ENCODE results near the gene ZBP1.
A peak's percentile ranks its signal among the peaks of the same experiment; 100 is the strongest.

ZBP1 gene

DNA sequence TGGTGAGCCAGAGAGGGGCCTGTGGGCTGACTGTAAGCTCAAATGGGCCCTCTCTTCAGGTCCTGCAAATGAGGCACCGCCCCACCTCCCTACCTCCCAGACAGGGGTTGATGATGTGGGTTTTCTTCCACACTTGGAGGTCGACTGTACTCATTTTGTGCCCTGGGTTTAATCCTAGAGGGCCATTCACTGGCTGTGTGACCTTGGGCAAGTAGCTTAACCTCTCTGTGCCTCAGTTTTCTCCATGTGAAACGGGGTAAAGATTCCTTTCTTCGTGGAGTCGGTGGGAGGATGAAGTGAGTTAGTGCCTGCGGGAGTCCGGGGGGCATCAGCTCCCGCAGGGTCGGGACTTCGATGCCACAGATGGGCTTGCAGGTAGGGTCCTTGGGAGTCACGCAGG lies 23.9 kb downstream of the ZBP1 start:
- DNase-seq = no peak

DNA sequence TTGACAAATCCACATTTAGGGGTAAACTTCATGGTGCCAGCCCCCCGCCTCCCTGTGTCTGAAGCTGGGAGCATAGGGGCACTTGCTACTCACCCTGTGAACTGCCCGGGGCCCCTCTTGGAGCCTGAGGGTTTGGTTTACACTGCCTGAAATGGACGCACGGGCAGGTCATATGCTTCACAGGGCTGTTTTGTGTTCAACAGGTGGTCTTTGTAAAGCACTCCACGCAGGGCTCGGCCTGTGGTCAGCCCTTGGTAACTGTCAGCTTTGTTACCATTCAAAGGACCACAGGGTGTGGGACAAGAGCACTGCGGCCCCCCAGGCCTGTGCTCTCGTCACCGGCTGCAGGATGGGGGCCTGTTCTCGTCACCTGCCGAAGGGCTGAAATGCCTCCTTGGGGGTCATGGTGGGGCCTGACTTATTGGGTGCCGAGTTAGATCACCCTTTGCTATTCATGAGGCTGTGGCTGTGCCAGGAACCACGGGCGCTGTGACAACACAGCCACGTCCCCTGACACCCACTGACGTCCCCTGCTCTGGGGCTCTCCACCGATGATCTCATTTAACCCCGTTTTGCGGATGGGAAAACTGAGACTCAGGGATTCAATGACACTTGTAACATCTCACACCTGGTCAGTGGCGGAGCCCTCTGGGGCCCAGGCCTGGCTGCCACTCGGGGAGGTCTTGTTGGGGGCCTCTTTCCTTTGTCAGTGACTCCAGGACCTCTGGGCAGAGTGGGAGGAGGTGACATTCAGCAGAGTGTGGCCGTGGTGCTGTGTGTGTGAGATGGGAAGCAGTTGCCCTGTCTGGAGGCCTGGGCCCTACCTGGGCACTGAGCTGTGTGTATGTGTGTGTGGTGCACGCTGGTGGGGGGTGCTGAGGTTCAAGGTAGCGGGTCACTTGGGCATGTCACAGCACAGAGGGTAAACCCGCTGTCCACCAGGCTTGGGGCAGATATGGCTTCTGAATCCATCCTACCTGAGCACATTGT lies 24.9 kb downstream of the ZBP1 start:
- DNase-seq = no peak

DNA sequence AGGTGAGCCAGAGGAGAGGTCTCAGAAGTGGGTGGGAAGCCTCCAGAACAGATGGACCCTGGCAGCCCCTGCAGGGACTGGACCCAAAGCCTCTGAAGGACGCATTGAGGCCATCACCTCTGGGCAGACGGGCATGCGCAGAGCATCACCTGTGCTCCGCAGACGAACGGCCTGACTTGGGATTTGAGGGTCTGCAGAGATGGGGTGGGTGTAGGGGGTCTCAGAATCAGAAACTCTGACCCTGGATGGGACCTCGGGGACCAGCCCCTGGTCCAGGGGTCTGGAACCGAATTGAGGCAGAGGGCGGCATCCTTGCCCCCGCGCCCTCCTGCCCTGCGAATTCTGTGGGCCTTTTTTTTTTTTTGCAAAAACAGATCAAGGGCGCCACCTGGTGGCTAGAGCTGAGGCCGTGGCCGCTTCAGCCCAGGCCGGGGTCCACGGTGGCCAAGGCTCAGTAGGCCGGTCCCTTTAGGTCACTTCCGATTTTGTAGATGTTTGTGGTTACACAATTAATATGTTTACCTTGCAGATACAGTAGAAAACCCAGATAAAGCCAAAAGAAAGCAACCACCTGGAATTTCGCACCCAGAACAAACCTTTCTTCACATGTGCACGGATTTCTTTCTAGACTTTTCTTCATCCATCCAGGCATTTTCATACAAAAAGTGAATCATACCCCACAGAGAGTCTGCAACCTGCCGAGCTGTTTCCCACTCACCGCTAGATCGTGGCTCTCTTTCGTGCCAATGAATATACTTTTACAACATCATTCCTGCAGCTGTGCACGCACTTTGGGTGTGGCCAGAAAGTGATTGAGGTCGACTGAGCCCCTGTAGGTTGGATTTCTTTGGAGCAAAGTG lies 25.9 kb downstream of the ZBP1 start:
- DNase-seq = peak in 1 of 2 experiments; percentile 8

DNA sequence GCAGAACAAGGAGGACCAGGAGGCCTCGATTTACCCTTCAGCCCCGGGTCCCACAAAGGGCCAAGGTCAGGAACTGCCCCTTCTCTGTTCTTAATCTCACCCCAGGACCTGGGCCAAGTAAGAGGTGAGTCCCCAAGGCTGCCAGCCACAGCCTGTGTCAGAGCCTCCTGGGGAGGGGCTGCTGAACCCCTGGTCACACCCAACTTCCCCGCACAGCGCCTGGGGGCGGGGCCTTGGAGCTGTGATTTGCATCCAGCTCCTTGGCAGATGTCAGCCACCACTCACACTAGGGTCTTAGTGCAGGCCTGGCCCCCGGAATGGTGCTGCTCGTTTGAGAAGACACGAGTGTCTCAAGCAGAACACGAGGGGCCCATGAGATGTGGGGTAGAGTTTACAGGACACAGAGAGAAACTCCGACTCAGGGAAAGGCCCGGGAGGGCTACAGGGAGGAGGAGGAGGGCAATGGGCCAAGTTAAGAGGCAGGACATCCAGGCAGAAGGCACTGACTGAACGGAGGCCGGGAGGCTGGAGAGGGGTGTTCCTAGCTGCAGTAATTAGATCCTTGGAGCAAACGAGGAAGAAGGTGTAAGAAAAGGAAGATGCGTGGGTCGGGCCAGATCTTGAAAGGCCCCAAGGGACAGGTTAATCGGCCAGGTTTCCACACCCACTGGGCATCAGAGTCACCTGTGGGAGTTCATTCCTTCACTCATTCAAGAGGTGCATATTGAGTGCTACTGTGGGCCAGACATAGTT lies 26.9 kb downstream of the ZBP1 start:
- DNase-seq = no peak

DNA sequence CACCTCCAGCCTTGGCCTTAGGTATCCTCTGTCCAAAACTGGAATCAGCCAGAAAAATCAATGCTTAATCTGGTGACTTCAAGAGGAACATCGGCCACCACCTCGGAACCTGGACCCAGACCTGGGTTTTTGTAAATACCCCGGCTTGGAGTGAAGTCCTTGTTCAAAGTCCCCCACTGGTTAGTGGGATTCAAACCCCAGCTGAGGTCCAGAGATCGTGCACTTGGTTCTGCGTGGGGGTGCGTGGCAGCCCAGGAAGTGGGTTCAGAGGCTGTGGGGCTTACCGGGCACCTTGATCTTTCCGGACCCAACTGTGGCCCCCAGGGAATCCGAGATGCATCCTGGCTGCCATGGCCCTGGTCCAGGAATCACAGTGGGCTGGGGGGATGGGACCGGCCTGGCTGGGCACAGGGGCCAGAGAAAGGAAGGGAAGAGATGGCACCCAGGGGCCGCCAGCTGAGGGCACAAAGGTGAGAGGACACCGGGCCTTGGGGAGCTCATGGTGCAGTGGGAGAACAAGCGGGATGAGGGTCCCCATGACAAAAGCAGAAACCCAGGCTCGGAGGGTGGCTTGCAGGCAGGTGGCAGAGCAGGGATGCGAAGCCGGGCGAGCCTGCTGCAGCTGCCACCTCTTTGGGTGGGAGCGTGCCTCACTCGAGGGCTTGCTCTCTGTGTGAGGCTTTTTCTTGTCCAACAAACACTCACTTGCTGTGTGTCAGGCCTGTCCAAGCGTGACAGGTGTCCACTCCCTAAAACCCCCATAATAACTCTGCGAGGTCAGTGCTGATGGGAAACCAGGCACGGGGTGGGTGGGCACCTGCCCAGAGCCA lies 27.7 kb downstream of the ZBP1 start:
- DNase-seq = no peak

DNA sequence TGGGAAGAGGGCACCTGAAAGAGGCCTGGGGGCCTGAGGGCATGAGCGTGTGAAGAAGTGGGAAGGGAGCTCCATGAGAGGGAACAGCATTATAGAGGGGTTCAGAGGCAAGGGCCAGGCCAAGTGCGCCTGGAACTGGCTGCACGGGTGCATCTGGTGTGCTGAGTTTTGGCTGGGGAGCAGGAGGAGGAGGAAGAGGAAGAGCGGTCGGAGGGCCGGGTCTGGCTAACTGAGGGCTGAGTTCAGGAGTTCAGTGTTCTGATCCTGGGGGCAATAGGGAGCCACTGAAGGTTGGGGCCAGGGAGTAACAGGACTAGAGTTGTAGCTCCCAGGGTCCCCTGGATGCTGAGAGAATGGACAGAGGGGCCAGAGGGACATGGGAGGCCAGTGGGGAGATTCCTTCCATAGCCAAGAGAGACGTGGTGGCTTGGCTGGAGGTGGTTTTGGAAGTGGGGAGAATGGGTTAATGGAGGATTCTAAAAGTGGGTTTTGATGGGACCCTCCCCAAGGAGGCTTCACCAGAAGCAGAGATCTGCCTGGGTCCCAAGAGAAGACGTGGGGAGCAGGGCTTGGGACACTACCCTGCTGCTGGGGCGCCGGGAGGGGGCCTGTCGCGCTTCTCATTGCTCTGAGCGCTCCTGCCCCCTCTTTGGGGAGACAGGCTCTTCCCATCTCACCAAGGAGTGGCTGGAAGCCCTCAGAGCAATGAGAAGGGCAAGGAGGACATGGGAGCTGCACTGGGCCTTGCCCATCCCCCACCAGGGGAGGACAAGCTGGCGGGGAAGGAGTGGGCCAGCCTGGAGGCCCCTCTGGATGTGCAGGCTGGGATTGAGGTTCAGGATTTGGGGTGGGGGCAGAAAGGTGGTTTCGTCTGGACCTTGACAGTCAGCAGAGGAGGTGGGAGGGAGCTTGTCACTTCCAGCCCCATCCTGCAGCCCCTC lies 28.7 kb downstream of the ZBP1 start:
- DNase-seq = no peak

DNA sequence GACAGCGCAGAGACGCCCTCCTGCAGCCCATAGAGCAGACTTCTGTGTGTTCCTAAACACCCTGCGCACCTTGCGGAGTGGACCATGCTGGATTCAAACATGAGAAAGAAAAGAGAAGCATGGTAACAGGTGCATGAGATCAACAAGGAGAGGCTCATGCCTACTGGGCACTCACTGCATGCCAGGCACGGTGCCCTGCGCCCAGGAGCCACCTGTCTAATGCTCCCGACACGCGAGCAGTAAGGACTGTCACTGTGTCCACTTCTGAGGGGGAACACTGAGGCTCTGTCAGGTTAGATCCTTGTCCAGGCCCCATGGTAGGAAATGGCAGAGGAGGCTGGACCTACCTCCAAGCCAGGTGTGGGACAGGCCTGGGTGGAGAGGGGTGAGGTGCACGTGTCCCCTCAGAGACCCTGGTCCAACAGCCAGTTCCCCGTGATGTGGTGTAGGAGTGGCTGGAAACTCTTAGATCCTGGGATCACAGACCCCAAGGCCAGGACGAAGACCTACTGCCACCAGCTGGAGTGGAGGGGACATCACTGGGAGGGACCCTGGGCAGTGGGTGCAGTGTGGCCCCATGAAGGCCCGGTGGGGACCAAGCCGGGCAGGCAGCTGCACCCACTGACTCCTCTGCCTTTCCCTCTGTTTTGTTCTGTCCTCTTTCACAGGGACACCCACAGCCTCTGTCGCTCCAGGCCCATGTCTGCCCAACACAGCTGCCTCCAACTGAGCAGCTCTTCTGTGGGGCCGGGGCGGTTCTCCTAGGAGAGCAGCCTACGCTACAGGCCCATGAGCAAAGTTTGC lies 29.5 kb downstream of the ZBP1 start:
- no peak for DNase-seq

DNA sequence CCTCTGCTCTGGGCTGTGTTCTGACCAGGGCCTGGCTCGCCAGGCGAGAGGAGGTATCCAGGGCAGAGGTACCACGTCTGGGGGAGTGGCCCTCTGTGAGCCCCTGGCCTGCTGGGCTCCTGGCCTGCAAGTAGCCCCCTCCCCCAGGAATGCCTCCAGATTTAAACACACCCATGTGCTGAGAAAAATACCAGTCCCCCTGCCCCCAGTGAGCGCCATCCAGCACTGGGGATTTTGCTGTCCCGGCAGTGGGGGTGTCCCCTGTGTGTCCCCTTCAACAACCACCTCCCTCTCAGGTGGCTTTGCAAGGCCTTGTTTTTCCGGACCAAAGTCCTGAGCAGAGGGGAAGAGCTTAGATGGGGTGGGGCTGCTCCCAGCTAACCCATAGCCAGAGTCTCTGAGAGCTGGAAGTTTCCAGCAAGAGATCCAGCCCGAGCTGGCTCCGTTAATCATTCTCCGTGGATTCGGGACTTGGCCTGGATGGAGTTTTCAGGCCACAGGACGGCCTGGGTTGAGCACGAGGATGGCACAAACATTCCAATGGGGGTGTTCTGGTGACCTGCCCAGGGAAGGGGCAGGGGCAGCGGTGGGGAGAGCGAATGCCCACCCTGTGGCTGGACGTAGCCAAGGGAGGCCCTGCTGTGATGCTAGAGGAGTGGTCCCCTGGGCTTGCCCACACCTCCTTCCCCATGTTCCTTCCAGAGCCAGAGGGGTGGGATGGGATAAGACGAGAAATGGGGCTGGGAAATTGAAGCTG lies 30.3 kb downstream of the ZBP1 start:
- no peak for DNase-seq

DNA sequence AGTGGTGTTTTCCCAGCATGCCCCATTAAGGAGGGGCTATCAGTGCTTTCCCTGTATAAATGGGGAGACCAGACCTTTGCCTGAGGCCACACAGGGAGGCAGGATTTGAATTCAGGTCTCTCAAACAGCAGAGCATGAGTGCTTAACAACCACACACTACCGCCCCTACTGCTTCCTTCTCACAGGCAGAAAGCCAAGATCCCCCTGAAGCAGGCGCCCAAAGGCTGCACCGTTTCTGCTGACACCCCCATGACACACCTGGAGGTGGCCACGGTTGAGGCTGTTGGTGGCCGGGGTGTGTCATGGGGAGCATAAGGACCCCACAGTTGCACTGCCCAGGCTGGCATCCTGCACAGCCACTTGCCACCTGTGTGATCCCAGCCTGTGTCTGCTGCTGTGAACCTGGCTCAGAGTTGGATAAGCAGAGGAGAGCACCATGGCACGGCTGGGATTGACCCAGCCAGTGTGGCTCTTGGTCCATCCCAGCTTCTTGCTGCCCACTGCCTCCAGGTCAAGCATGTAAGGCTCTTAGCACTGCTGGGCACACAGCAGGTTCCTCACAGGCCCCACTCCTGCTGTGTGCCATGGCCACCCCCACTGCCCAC lies 31.0 kb downstream of the ZBP1 start:
- no peak for DNase-seq

DNA sequence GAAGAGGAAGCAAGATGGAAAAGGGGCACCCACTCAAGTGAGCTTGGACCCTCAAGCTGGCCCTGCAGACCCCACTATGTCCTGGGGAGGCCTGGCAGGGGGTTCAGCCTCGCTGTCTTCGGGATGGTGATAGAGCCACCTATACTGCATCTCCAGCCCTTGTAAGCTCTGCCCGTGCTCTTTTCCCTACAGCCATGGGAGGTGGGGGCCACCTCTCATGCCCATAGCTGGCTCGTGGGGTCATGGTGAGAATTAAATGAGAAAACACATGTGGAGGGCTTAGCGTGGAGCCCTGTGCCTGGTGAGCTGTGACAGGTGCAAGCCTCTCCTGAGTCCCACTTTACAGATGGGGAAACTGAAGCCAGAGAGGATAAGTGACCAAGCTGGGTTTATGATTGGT lies 31.6 kb downstream of the ZBP1 start:
- no peak for DNase-seq

DNA sequence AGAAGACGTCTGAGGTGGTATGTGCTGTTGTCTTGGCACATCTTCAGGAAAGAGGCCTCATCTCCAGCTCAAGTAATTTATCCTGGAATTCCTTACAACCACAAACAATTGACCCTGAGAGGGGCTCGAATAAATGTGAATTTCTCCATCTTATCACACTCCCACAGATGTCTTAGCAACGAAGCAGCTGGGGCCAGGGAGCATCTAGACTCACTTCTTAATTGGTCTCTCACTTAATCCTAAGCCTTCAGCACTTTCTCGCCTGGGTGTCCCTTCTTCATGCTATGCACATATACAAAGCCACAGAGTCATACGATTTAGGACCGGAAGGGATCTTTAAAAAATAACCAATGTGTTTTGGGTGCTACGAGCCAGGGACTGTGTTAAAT lies 32.2 kb downstream of the ZBP1 start:
- no peak for DNase-seq

DNA sequence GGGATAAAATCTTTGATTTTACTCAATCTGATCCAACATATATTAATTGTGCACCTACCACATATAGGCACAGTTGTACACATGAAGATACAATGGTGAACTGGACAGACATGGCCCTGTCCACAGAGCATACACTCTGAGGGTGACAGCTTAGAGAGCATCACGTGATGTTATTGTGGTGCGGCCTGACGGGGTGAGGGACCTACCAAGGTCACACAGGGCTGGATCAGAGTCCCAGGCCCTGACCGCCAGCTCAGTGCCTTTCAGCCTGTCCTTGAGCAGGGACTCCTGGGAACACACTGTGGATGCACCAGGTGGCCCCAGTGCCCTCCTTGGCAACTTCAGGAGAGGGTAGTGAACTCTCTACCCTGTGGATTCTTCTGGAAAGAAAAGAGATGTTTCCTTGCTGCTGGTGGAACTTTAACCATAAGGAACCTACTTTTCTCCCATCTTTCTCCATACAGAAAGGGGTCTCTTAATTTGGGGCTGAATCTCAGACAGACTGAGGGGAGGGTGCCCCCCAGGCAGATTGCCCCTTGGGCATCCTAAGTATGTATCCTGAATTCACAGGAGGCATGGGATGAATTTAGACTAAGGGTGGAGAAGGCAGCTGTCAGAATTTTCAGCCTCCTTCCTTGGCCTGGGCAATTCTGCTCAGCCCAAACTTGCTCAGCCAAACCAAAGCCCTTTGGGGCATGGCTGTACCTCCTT lies 32.8 kb downstream of the ZBP1 start:
- DNase-seq = no peak

DNA sequence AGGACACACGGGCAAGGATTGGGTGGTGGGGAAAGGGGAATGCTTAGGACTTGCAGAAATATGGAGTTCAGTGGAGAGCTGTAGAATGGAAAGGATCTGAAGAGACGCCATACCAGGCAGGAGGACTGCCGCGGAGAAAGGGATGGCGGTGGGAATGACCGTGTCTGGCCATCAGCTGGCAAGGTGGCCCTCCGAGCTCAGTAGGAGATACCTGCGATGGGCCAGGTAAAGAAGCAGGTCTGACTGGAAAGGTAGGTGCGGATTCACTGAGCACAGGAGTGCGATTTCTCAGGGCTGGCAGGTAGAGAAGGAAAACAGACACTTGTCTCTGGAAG lies 33.3 kb downstream of the ZBP1 start:
- DNase-seq = no peak

DNA sequence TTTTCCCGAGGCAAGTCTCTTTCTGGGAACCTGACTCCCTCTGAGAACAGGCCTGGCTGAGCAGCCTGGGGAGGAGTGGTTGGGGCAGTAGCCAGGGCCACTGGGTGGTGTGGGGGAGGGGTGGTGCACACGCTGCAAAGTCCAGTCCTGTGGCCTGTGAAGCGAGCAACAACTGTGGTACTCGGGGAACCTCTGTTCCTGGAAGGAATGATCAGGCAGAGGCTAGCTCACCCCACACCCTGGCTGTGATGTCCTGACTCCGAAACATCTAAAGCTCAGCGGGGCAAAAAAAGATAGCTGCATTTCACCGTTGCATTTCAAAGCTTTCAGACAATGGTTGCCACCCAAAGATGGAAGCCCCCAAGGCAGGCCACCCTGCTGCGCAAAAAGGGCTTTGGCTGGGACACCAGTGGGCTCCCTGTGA lies 33.8 kb downstream of the ZBP1 start:
- no peak for DNase-seq

DNA sequence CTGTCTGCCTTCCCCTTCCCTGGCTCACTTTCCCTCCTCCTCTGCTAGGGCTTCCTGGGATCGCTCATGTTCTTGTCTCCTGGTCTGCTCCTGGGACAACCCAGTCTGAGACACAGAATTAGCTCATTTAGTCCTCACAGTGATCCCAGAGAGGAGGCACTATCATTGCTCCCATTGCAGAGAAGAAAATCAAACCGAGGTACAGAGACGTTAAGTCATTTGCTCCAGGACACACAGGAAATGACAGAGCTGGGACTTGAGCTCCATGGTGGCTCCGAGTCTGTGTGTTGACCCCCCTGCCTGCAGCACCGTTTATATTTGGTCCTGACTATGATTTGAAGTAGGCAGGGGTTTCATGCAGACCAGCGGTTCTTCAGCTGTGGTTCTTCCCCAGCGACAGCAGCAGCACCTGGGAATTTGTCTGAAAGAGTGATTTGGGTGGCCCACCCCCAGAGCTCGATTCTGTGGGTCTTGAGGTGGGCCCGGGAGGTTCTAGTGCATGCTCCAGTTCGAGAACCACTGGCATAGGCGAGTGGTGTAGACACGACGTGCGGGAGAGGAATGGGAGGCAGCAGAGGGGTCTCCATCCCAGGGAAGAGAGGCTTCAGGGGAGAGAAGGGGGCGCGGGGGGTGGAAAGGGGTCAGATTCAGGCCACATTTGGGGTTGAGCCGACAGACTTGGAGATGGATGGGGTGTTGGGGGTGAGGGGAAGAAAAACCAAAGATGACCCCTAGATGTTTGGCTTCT lies 34.6 kb downstream of the ZBP1 start:
- no peak for DNase-seq

DNA sequence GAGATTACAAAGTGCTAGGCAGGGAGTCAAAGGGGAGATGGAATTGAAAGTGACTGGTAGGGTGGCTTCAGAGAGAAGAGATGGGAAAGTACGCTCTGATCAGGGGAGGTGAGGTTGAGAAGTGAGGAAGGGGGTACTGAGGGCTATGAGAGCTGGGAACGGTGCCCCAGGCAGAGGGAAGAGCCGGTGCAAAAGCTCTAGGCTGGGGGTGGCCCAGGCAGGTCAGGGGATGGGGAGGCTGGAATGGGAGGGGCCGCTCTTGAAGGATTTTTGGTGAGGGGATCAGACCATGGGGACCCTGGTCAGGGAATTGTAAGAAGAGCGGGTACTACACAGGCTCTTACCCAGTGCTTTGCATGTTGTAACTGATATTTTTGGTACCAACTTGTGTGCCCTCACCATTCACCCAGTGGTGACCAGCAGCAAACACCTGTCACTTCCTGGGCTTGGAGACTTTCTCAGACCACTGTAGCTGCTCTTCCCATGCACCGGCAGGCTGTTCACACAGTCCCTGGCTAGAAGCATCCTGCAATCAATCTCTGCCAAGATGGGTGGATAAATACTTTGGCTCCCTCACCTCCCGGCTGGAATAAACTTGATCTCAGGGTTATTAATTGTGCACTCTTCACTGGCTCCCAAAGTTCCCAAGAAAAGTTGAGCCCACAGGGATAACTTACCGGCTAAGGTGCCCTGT lies 35.3 kb downstream of the ZBP1 start:
- DNase-seq = no peak
